Measurements from ENCODE around the gene TMEM131L.
"Not testable (repeated sequence)": the region's sequence is repeated elsewhere in the genome, so short reads cannot be mapped to it uniquely, and the experiment has no call there.

Gene TMEM131L

GRCh38 chr4:153661215-153661822 is 195.2 kb downstream of the TMEM131L start:
- no peak for DNase-seq

GRCh38 chr4:153661908-153662307 is 195.7 kb downstream of the TMEM131L start:
- no peak for DNase-seq

- DNase-seq: no peak
These were observed 197.5 kb downstream of the TMEM131L start for GRCh38 chr4:153663667-153664066.

- not testable (repeated sequence) for DNase-seq
These were observed 200.3 kb downstream of the TMEM131L start for GRCh38 chr4:153666505-153666904.

GRCh38 chr4:153668647-153669046 is 202.5 kb downstream of the TMEM131L start:
- DNase-seq: no peak

- no peak for DNase-seq
These were observed 203.7 kb downstream of the TMEM131L start for GRCh38 chr4:153669838-153670237.

GRCh38 chr4:153676486-153676885 is 210.3 kb downstream of the TMEM131L start:
- DNase-seq: no peak

- no peak for DNase-seq
These were observed 210.8 kb downstream of the TMEM131L start for GRCh38 chr4:153676984-153677383.

- DNase-seq: no peak
These were observed 213.3 kb downstream of the TMEM131L start for GRCh38 chr4:153679486-153679885.

GRCh38 chr4:153683763-153684181 is 217.6 kb downstream of the TMEM131L start:
- DNase-seq: no peak

GRCh38 chr4:153684182-153684970 is 218.2 kb downstream of the TMEM131L start, which contains the start of gene TLR2:
Gene TLR2 (plus strand): TSS chr4:153684280. CDS start chr4:153702908, 18,628 bp downstream.
- no peak for DNase-seq

- DNase-seq: no peak
These were observed 218.8 kb downstream of the TMEM131L start for GRCh38 chr4:153684971-153685371.

Data from COR-L47 (cell line).